KMS-11 (cell line): ENCODE data around the gene GRIPAP1.

Experiments
- H2AFZ ChIP-seq: fragments of 200-600 bp; sonication (generic); 2 replicates; pipeline ENCODE4 v1.6.1; 2016; ENCODE audit warnings: antibody characterized with exemption, mixed run types, low read depth
- H3K27ac ChIP-seq: fragments of 200-600 bp; sonication (generic); 2 replicates; pipeline ENCODE4 v1.6.1; 2016; ENCODE audit warnings: mild to moderate bottlenecking, mixed run types
- H3K27me3 ChIP-seq: fragments of 200-600 bp; sonication (generic); 2 replicates; pipeline ENCODE4 v1.6.1; 2017; ENCODE audit warnings: mild to moderate bottlenecking, low read depth, mixed run types, moderate library complexity; ENCODE audit not compliant: insufficient read depth
- H3K36me3 ChIP-seq: fragments of 200-600 bp; sonication (generic); 2 replicates; pipeline ENCODE4 v1.6.1; 2017; ENCODE audit warnings: mild to moderate bottlenecking, mixed run types; ENCODE audit not compliant: insufficient read depth
- H3K4me1 ChIP-seq: fragments of 200-600 bp; sonication (generic); 2 replicates; pipeline ENCODE4 v1.6.1; 2016; ENCODE audit warnings: mild to moderate bottlenecking, low read depth, mixed run types; ENCODE audit not compliant: poor library complexity, severe bottlenecking
- H3K4me2 ChIP-seq: fragments of 200-600 bp; sonication (generic); 2 replicates; pipeline ENCODE4 v1.7.0; 2016; ENCODE audit warnings: mild to moderate bottlenecking, mixed run types
- H3K4me3 ChIP-seq: fragments of 200-600 bp; sonication (generic); IDR thresholded peaks from 2 replicates; pipeline ENCODE4 v1.6.1; 2017; ENCODE audit warnings: low read depth, low read length, mixed read lengths; ENCODE audit not compliant: insufficient read depth
- H3K79me2 ChIP-seq: fragments of 200-600 bp; sonication (generic); 2 replicates; pipeline ENCODE4 v1.6.1; 2016; ENCODE audit warnings: low read depth, mixed run types; ENCODE audit not compliant: insufficient read depth
- H3K9ac ChIP-seq: fragments of 200-600 bp; sonication (generic); 2 replicates; pipeline ENCODE4 v1.6.1; 2016; ENCODE audit warnings: mild to moderate bottlenecking, mixed run types
- H4K20me1 ChIP-seq: fragments of 200-600 bp; sonication (generic); 2 replicates; pipeline ENCODE4 v1.6.1; 2016; ENCODE audit warnings: mild to moderate bottlenecking, mixed run types; ENCODE audit not compliant: insufficient read depth
- TF ChIP-seq, protein P1 (sequence below): fragments of 200-600 bp; sonication (generic); conservative IDR thresholded peaks from 2 replicates; pipeline ENCODE4 v1.6.1; 2017; ENCODE audit warnings: low read depth, mild to moderate bottlenecking, antibody characterized with exemption, low read length, moderate library complexity, mixed read lengths

Gene GRIPAP1

DNA sequence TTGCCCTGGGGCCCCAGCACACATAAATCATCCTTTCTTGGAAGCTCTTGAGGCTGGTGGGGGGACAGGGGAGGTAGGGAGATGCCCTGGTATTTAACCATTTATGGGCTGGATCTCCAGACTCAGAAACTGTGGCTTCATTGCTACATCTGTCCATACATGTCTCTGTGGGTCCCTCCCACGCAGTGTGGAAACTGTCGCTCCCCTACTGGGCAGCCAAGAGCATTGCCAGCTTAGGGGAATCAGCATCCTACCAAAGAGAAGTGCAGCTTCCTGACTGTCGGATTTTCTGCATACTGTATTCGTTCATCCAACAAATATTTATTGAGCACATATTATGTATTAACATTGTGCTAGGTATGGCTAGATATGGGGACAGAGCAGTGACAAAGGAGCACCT lies 3.7 kb downstream of the GRIPAP1 start:
- H3K4me2 ChIP-seq: no peak overlapping the region
- H2AFZ ChIP-seq: no peak overlapping the region
- H4K20me1 ChIP-seq: no peaks in the 10 kb centered on the region
- peaks cover 13% of the 10 kb centered on the region; the same call in 1 of the 2 replicates for H3K79me2 ChIP-seq
- no peaks in the 10 kb centered on the region for H3K36me3 ChIP-seq
- no peak overlapping the region for H3K27ac ChIP-seq
- TF ChIP-seq, protein P1, sequence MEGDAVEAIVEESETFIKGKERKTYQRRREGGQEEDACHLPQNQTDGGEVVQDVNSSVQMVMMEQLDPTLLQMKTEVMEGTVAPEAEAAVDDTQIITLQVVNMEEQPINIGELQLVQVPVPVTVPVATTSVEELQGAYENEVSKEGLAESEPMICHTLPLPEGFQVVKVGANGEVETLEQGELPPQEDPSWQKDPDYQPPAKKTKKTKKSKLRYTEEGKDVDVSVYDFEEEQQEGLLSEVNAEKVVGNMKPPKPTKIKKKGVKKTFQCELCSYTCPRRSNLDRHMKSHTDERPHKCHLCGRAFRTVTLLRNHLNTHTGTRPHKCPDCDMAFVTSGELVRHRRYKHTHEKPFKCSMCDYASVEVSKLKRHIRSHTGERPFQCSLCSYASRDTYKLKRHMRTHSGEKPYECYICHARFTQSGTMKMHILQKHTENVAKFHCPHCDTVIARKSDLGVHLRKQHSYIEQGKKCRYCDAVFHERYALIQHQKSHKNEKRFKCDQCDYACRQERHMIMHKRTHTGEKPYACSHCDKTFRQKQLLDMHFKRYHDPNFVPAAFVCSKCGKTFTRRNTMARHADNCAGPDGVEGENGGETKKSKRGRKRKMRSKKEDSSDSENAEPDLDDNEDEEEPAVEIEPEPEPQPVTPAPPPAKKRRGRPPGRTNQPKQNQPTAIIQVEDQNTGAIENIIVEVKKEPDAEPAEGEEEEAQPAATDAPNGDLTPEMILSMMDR: no peak
- no peaks in the 10 kb centered on the region for H3K4me1 ChIP-seq
- H3K4me3 ChIP-seq: no peak overlapping the region
- H3K27me3 ChIP-seq: no peaks in the 10 kb centered on the region
- no peak overlapping the region for H3K9ac ChIP-seq

DNA sequence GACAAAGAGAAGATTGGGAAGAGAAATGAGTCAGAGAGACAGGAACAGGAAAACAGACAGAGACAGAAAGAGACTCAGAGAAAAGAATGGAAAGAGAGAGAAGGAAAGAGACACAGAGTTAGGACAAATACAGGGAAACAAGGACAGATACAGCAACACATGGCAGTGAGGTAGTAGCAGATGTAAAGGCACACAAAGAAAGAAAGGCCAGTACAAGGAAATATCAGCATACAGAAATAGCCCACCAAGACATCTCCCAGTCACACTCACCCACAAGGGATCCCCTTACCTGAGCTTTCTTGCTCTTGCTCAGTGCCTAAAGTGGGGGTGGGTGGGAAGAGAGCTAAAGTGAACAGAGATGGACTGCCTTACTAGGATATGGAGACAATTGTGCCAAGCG lies 4.2 kb downstream of the GRIPAP1 start:
- no peaks in the 10 kb centered on the region for H3K4me1 ChIP-seq
- H3K36me3 ChIP-seq: no peaks in the 10 kb centered on the region

DNA sequence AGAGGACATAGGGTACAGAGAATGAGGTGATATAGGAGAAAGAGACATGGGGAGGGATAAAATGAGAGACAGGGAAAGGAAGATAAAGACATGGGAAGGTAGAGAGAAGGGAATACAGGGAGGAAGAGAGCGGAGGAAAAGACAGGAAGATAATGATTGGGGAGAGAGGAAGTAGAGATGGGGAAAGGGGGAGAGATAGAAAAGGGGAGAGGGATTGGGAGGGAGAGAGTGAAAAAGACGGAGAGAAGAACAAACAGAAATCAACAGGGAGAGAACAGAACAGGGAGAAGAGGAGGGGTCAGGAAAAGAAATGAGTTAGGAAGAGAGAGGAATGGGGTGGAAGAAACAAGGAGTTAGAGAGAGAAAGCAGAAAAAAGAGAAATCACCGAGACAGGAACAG lies 4.6 kb downstream of the GRIPAP1 start:
- Histone ChIP-seq H3K4me1 (no peaks in the 10 kb centered on the region), H3K4me3 (no peak overlapping the region), H4K20me1 (no peaks in the 10 kb centered on the region), H3K27ac (no peak overlapping the region), H3K79me2 (peaks cover 13% of the 10 kb centered on the region; the same call in 1 of the 2 replicates), H2AFZ (no peak overlapping the region), H3K9ac (no peak overlapping the region), H3K4me2 (no peak overlapping the region), H3K27me3 (no peaks in the 10 kb centered on the region), H3K36me3 (no peaks in the 10 kb centered on the region)
- TF ChIP-seq, protein P1: no peak

More for the DNA sequence above, 4.2 kb downstream of the GRIPAP1 start:
- Histone ChIP-seq H2AFZ (no peak overlapping the region), H3K9ac (no peak overlapping the region), H3K4me3 (no peak overlapping the region), H3K4me2 (no peak overlapping the region), H4K20me1 (no peaks in the 10 kb centered on the region), H3K27ac (no peak overlapping the region), H3K79me2 (peaks cover 13% of the 10 kb centered on the region; the same call in 1 of the 2 replicates), H3K27me3 (no peaks in the 10 kb centered on the region)
- TF ChIP-seq, protein P1: no peak

DNA sequence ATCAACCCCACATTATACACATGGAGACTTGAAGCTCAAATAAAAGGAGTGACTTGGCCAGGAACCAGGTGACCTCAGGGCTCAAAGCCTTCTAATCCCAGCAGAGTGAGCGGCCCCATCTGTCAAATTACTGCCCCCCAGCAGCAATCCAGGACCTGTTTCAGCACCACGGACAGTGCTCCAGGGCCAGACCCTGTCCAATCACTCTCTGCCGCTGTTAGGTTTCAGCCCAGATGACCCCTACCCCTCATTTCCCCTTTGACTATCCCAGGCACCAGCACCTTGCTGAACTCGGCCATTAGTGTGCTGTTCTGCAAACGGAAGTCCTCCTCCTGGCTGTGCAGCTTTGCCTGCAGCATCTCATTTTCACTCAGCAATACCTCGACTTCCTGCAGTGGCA lies 5.1 kb downstream of the GRIPAP1 start:
- Histone ChIP-seq H3K4me1 (no peaks in the 10 kb centered on the region), H3K27me3 (no peaks in the 10 kb centered on the region), H4K20me1 (no peaks in the 10 kb centered on the region), H2AFZ (no peak overlapping the region), H3K79me2 (peaks cover 13% of the 10 kb centered on the region; the same call in 1 of the 2 replicates), H3K4me2 (no peak overlapping the region), H3K27ac (no peak overlapping the region), H3K36me3 (no peaks in the 10 kb centered on the region), H3K4me3 (no peak overlapping the region), H3K9ac (no peak overlapping the region)
- TF ChIP-seq, protein P1: no peak
